SK-N-SH treated with all-trans-retinoic acid at 6 μM for 48 hours (cell line): Measurements from ENCODE around the gene DSTYK.

Source experiments
- GLIS3 ChIP-seq: fragments of 250-450 bp; sonication (Bioruptor Pico); IDR thresholded peaks from 2 replicates; pipeline ENCODE4 v1.5.0; 2020; ENCODE audit warnings: mild to moderate bottlenecking, moderate library complexity
- SNAI2 ChIP-seq: fragments of 250-450 bp; sonication (Bioruptor Pico); IDR thresholded peaks from 2 replicates; pipeline ENCODE4 v1.5.0; 2020; ENCODE audit warnings: mild to moderate bottlenecking, moderate library complexity

DNA sequence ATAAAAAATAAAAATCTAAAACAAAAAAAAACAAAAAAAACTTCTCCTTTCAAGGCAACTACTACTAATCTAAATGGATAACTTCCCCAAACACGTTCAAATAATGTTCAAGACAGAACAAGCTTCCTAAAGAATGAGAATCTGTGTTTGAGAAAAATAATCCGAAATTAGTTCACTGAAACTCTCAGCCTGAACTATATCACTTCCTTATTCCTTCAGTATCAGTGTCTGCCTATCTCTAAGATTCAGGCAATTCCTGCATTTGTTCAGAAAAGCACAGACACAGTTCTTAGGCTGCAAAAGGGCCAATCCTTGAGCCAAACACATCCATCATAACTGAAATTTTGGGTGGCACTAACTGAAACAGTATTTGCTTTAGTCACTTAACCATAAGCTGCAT, 22.4 kb downstream of the DSTYK start:
- TF ChIP-seq GLIS3 (CRISPR knock-in tag) (no peak), SNAI2 (no peak)
